Raji (cell line): ENCODE measurements around the gene NUP188.

Source experiments
- POLR2A ChIP-seq: IDR thresholded peaks from 2 replicates; pipeline ENCODE4 v1.6.1; 2011; ENCODE audit warnings: low read depth, low read length, control low read depth; ENCODE audit not compliant: insufficient read depth

Gene NUP188

GRCh38 chr9:128947527-128948301 is at the start of gene NUP188, which contains the start of gene DOLK:
Gene NUP188 (plus strand): TSS chr9:128947699. CDS start chr9:128947720, 21 bp downstream.
Gene DOLK (minus strand): TSS chr9:128947603. CDS start chr9:128947303, 300 bp downstream.
- peak; percentile 96 for TF ChIP-seq POLR2A

- TF ChIP-seq POLR2A, result no peak
These were observed 49.1 kb upstream of the NUP188 start for GRCh38 chr9:128898382-128898781.

- no peak for TF ChIP-seq POLR2A
These were observed 48.5 kb upstream of the NUP188 start for GRCh38 chr9:128898845-128899565.

- no peak for TF ChIP-seq POLR2A
These were observed 47.8 kb upstream of the NUP188 start for GRCh38 chr9:128899566-128900322.

- TF ChIP-seq POLR2A, result no peak
These were observed 46.1 kb upstream of the NUP188 start for GRCh38 chr9:128901379-128901778.

GRCh38 chr9:128901822-128902221 is 45.7 kb upstream of the NUP188 start:
- no peak for TF ChIP-seq POLR2A

- TF ChIP-seq POLR2A, result no peak
These were observed 45.0 kb upstream of the NUP188 start for GRCh38 chr9:128902351-128903078.

GRCh38 chr9:128903079-128903461 is 44.4 kb upstream of the NUP188 start:
- TF ChIP-seq POLR2A, result no peak

- TF ChIP-seq POLR2A, result no peak
These were observed 43.5 kb upstream of the NUP188 start for GRCh38 chr9:128903871-128904620.

- no peak for TF ChIP-seq POLR2A
These were observed 41.5 kb upstream of the NUP188 start for GRCh38 chr9:128905964-128906363.

- no peak for TF ChIP-seq POLR2A
These were observed 40.8 kb upstream of the NUP188 start for GRCh38 chr9:128906741-128907140.

- no peak for TF ChIP-seq POLR2A
These were observed 39.1 kb upstream of the NUP188 start for GRCh38 chr9:128908372-128908771.

- no peak for TF ChIP-seq POLR2A
These were observed 37.6 kb upstream of the NUP188 start for GRCh38 chr9:128909859-128910258.

- no peak for TF ChIP-seq POLR2A
These were observed 36.6 kb upstream of the NUP188 start for GRCh38 chr9:128910906-128911305.
